ENCODE data around the gene CDC73. TPM values are rescaled to one million over a fixed set of nuclear protein-coding genes. Genes with fewer than 3 reads are reported as not detected.
"Not testable (repeated sequence)": the region's sequence is repeated elsewhere in the genome, so short reads cannot be mapped to it uniquely, and the experiment has no call there.

CDC73 gene
- total and polyA plus RNA-seq, 2 donors (not counting 1 experiment from before 2014, with no cell fraction given) = 18.7 to 69.8 TPM

DNA sequence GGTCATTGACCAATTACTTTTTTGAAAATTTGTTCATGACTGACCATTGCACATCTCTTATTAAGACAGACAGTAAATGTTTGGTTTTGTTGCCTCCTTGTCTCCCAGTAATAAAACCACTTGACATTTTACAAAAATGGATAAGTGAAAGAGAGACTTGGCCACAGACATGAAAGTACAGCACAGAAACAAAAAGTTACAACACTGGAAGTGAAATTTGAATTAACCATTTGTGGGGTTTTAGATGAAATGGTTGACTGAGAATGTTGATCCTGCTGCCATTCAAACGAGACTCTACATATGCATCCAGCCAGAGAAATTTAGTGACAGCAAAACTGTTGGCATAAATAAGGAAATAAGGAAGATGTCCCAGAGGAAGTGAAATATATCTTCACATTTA, 143.9 kb downstream of the CDC73 start:
- Histone ChIP-seq H3K4me2 (ENCODE audit: extremely low read depth, insufficient read depth, low read length) (no peak overlapping the region), H3K27ac (ENCODE audit: insufficient read depth, low read length) (no peak overlapping the region), H2AFZ (ENCODE audit: low read length) (no peak overlapping the region), H3K4me1 (ENCODE audit: control insufficient read depth, extremely low read depth, insufficient read depth, low read length) (no peaks in the 10 kb centered on the region), H3K36me3 (ENCODE audit: control insufficient read depth, insufficient read depth, low read length) (peaks cover 2% of the 10 kb centered on the region), H3K9ac (ENCODE audit: insufficient read depth, low read length) (no peak overlapping the region), H4K20me1 (ENCODE audit: control insufficient read depth, extremely low read depth, insufficient read depth, low read length) (no peaks in the 10 kb centered on the region), H3K4me3 (replicated peaks in 1 of 4; ENCODE audit: control extremely low read depth in 1 of 4, insufficient read depth in 1 of 4, low read depth in 3 of 4, low read length in 4 of 4) (no peak overlapping the region), H3K9me3 (ENCODE audit: control insufficient read depth, insufficient read depth, low read depth, low read length) (no peaks in the 10 kb centered on the region), H3K79me2 (ENCODE audit: control insufficient read depth, insufficient read depth, low read length) (no peaks in the 10 kb centered on the region), H3K27me3 (ENCODE audit: control insufficient read depth, insufficient read depth, low read length) (no peaks in the 10 kb centered on the region)
- TF ChIP-seq EZH2 (IDR thresholded peaks at IDR 0.05; ENCODE audit: low read length, missing control alignments) = no peak
- TF ChIP-seq, protein P1, sequence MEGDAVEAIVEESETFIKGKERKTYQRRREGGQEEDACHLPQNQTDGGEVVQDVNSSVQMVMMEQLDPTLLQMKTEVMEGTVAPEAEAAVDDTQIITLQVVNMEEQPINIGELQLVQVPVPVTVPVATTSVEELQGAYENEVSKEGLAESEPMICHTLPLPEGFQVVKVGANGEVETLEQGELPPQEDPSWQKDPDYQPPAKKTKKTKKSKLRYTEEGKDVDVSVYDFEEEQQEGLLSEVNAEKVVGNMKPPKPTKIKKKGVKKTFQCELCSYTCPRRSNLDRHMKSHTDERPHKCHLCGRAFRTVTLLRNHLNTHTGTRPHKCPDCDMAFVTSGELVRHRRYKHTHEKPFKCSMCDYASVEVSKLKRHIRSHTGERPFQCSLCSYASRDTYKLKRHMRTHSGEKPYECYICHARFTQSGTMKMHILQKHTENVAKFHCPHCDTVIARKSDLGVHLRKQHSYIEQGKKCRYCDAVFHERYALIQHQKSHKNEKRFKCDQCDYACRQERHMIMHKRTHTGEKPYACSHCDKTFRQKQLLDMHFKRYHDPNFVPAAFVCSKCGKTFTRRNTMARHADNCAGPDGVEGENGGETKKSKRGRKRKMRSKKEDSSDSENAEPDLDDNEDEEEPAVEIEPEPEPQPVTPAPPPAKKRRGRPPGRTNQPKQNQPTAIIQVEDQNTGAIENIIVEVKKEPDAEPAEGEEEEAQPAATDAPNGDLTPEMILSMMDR (conservative IDR thresholded peaks at IDR 0.05 in 1 of 2, IDR thresholded peaks at IDR 0.05 in 1 of 2; ENCODE audit: low read depth in 1 of 2, low read length in 2 of 2) = no peak
- DNase-seq (ENCODE audit: low read depth in 2 of 2) = no peak

DNA sequence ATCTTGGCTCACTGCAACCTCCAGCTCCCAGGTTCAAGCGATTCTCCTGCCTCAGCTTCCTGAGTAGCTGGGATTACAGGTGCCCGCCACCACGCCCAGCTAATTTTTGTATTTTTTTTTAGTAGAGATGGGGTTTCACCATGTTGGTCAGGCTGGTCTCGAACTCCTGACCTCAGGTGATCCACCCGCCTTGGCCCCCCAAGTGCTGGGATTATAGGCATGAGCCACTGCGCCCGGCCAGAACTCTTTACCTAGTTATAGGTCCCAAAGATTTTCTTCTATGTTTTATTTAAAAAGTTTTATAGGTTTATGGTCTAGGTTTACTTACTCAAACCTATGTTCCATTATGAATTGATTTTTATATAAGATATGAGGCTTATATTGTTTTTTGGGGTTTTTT, 145.0 kb downstream of the CDC73 start:
- H4K20me1 ChIP-seq (ENCODE audit: control insufficient read depth, extremely low read depth, insufficient read depth, low read length); H3K79me2 ChIP-seq (ENCODE audit: control insufficient read depth, insufficient read depth, low read length); H3K4me2 ChIP-seq (ENCODE audit: extremely low read depth, insufficient read depth, low read length); H3K27me3 ChIP-seq (ENCODE audit: control insufficient read depth, insufficient read depth, low read length); H3K27ac ChIP-seq (ENCODE audit: insufficient read depth, low read length); H3K36me3 ChIP-seq (ENCODE audit: control insufficient read depth, insufficient read depth, low read length); H3K4me3 ChIP-seq (replicated peaks in 1 of 4; ENCODE audit: control extremely low read depth in 1 of 4, insufficient read depth in 1 of 4, low read depth in 3 of 4, low read length in 4 of 4); H3K9ac ChIP-seq (ENCODE audit: insufficient read depth, low read length); H3K9me3 ChIP-seq (ENCODE audit: control insufficient read depth, insufficient read depth, low read depth, low read length); DNase-seq (ENCODE audit: low read depth in 2 of 2); H2AFZ ChIP-seq (ENCODE audit: low read length); H3K4me1 ChIP-seq (ENCODE audit: control insufficient read depth, extremely low read depth, insufficient read depth, low read length): not testable (repeated sequence)

DNA sequence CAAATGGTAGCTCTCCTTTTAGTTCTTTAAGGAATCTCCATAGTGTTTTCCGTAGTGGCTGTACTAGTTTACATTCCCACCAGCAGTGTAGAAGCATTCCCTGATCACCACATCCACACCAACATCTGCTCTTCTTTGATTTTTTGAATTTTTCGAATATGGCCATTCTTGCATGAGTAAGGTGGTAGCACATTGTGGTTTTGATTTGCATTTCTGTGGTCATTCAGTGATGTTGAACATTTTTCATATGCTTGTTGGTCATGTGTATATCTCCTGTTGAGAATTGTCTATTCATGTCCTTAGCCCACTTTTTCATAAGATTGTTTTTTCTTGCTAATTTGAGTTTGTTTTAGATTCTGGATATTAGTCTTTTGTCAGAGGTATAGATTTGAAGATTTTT, 149.2 kb downstream of the CDC73 start:
- DNase-seq (ENCODE audit: low read depth in 2 of 2) = peak; percentile 53 to 97
- no peak overlapping the region for H2AFZ ChIP-seq (ENCODE audit: low read length)
- H3K79me2 ChIP-seq (ENCODE audit: control insufficient read depth, insufficient read depth, low read length) = no peaks in the 10 kb centered on the region
- H3K4me3 ChIP-seq (replicated peaks in 1 of 4; ENCODE audit: control extremely low read depth in 1 of 4, insufficient read depth in 1 of 4, low read depth in 3 of 4, low read length in 4 of 4) = no peak overlapping the region
- no peaks in the 10 kb centered on the region for H3K36me3 ChIP-seq (ENCODE audit: control insufficient read depth, insufficient read depth, low read length)
- H3K9ac ChIP-seq (ENCODE audit: insufficient read depth, low read length) = no peak overlapping the region
- no peak overlapping the region for H3K4me2 ChIP-seq (ENCODE audit: extremely low read depth, insufficient read depth, low read length)
- H3K27me3 ChIP-seq (ENCODE audit: control insufficient read depth, insufficient read depth, low read length) = no peaks in the 10 kb centered on the region
- TF ChIP-seq EZH2 (IDR thresholded peaks at IDR 0.05; ENCODE audit: low read length, missing control alignments) = no peak
- no peaks in the 10 kb centered on the region for H3K9me3 ChIP-seq (ENCODE audit: control insufficient read depth, insufficient read depth, low read depth, low read length)
- no peaks in the 10 kb centered on the region for H3K4me1 ChIP-seq (ENCODE audit: control insufficient read depth, extremely low read depth, insufficient read depth, low read length)
- H3K27ac ChIP-seq (ENCODE audit: insufficient read depth, low read length) = no peak overlapping the region
- H4K20me1 ChIP-seq (ENCODE audit: control insufficient read depth, extremely low read depth, insufficient read depth, low read length) = no peaks in the 10 kb centered on the region

DNA sequence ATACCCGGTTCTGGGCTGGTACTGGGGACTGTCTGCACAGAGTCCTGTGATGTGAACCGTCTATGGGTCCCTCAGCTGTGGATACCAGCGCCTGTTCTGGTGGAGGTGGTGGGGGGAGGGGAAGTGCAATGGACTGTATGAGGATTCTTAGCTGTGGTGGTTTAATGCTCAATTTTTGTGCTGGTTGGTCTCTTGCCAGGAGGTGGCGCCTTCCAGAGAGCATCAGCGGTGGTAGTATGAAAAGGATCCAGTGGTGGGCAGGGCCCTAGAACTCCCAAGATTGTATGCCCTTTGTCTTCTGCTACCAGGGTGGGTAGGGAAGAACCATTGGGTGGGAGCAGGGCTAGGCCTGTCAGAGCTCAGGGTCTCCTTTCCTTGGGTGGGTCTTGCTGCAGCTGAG, 153.9 kb downstream of the CDC73 start:
- H2AFZ ChIP-seq (ENCODE audit: low read length) = no peak overlapping the region
- DNase-seq (ENCODE audit: low read depth in 2 of 2) = no peak
- no peak overlapping the region for H3K4me3 ChIP-seq (replicated peaks in 1 of 4; ENCODE audit: control extremely low read depth in 1 of 4, insufficient read depth in 1 of 4, low read depth in 3 of 4, low read length in 4 of 4)
- no peak overlapping the region for H3K27ac ChIP-seq (ENCODE audit: insufficient read depth, low read length)
- no peaks in the 10 kb centered on the region for H3K9me3 ChIP-seq (ENCODE audit: control insufficient read depth, insufficient read depth, low read depth, low read length)
- H3K4me2 ChIP-seq (ENCODE audit: extremely low read depth, insufficient read depth, low read length) = no peak overlapping the region
- H3K79me2 ChIP-seq (ENCODE audit: control insufficient read depth, insufficient read depth, low read length) = no peaks in the 10 kb centered on the region
- no peak overlapping the region for H3K9ac ChIP-seq (ENCODE audit: insufficient read depth, low read length)
- H3K27me3 ChIP-seq (ENCODE audit: control insufficient read depth, insufficient read depth, low read length) = no peaks in the 10 kb centered on the region
- TF ChIP-seq EZH2 (IDR thresholded peaks at IDR 0.05; ENCODE audit: low read length, missing control alignments) = no peak
- TF ChIP-seq, protein P1 (conservative IDR thresholded peaks at IDR 0.05 in 1 of 2, IDR thresholded peaks at IDR 0.05 in 1 of 2; ENCODE audit: low read depth in 1 of 2, low read length in 2 of 2) = no peak
- H3K4me1 ChIP-seq (ENCODE audit: control insufficient read depth, extremely low read depth, insufficient read depth, low read length) = no peaks in the 10 kb centered on the region
- H4K20me1 ChIP-seq (ENCODE audit: control insufficient read depth, extremely low read depth, insufficient read depth, low read length) = no peaks in the 10 kb centered on the region
- no peaks in the 10 kb centered on the region for H3K36me3 ChIP-seq (ENCODE audit: control insufficient read depth, insufficient read depth, low read length)
